Myometrial cell (primary cell): ENCODE data around the gene AEBP1. TPM values are rescaled to one million over a fixed set of nuclear protein-coding genes. Genes with fewer than 3 reads are reported as not detected.

Experiments
- total RNA-seq: library from RNA; depleted of rRNA; stranded (reverse); fragments of >200 nt; gene quantifications from 2 replicates; pipeline ENCODE4 v1.2.3, GENCODE V29; 2015

The AEBP1 gene
- 90.4 and 91.4 TPM in 2 replicates for total RNA-seq

DNA sequence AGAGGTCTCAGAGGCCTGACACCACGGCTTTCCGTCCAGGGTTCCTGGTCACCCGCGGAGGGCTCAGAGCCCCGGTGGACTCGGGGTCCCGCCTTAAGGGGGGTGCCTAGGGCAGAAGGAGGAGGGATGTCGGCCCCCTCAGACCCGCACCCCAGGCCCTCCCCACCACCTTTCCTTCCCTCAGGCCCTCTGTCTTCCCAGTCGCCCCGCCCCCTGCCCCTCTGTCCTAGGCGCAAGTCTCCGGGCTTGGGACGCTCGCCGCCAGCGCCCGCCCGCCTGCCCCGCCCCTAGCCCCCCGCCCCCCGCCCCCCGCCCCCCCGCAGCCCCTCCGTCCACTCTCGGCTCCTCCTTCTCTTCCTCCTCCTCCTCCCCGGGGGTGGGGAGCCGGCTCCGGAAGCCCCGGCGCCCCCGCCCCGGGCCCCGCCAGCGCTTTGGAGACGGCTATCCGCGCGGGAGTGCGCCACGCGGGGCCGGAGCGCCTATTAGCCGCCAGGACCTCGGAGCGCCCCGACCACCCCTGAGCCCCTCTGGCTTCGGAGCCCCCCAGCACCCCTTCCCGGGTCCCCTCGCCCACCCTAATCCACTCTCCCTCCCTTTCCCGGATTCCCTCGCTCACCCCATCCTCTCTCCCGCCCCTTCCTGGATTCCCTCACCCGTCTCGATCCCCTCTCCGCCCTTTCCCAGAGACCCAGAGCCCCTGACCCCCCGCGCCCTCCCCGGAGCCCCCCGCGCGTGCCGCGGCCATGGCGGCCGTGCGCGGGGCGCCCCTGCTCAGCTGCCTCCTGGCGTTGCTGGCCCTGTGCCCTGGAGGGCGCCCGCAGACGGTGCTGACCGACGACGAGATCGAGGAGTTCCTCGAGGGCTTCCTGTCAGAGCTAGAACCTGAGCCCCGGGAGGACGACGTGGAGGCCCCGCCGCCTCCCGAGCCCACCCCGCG is at the start of gene AEBP1:
TSS of gene AEBP1 (plus strand) at position 423 of the 937 bp plus-strand sequence. CDS start at position 744, 321 bp downstream.

DNA sequence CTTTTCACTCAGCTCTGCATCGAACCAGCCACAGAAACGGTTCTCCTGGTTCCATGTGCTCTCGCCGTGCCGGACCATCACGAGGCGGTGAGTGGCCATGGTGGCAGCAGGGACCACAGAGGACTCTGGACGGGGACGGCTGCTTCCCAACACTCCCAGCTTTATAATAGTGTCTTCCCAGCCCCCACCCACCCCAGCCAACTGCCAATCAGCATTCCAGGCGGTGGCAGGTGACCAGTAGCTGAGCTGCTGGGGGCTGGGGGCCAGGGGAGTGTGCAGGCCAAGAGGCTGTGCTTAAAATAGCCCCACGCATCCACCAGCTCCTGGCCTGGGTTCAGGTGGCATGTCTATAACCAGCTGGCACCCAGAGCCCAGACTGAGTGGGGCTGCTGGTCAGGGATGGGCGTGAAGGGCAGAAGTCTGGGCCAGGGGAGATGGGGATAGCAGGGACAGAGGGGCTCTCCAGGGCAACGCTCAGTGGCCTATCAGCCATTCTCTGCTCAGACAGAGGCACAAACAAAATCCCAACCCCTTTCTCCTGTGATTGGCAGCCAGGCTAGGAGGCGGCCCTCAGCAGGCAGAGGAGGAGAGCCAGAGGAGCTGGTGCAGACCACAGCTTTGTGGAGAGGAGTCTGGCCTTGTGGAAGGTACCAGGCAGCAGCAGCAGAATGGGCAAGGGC is 38.6 kb upstream of the AEBP1 start, which contains the start of gene PGAM2:
TSS of gene PGAM2 (minus strand) at position 137 of the 680 bp plus-strand sequence. CDS start at position 99, 38 bp downstream.

DNA sequence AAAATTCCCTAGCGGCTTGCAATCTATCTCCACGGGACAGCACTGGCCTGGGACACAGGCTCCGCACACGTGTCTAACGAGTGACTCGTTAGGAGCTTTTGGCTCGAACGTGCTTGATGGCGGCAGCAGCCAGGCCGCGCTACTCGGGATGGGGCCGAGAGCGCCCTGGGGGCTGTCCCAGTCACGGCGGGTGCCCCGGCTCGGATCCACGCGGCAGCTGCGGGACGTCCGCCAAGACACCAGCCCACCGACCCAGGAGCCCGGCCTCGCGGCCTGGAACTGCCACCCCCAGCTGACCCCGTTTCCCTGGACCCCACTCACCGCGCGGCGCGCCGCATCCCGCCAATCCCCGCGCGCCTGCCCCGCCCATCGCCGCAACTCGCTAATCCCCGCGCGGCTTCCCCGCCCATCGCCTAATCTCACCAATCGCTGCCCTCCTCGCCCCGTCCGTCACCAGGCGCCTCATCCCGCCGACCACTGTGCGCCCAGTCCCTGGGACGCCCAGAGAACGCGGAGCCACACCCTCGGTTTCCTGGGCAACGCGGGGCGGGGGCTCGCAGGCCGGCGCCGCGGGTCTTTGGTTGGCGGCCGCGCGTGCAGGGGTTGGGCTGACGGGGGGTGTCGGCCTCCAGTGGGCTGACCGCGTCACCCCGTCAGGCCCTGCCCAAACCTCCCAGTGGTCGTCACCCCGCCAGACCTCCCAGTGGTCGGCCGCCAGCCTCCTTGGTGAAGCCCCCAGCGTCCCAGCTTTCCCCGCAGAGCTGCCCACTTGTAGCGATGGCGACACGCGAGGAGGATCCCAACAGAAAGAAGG is 19.3 kb downstream of the AEBP1 start, which contains the start of gene POLD2:
TSS of gene POLD2 (minus strand) at position 359 of the 814 bp plus-strand sequence. CDS start 1,495 bp downstream, outside the sequence.

DNA sequence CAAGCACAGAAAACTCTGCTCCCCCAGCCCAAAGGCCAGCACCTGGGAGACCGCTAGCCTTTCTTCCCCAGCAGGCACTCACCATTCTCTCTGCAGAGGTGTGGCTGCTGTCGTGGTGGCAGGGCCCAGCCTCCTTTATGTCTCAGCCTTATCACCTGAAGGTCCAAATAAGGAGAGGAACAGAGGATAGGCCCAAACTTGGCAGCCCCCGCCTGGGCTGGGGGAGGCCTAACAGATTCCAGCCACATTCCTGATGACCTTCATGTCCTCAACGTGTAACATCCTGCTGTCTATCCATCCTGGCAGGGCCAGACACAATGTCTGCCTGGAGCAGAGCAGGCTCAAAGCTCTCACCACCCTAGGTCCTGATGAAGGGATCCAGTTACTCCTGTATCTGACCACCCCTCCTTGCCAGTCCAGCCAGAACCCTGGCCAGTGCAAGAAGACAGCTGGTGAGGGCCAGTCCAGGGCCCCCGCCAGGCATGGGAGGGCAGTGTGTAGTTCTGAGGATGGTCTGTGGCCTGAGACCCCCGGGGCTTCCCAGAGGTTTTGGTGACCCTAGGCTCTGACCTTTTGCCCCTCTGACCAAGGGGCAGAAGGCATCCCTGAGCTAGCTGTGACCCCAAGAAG is 37.2 kb downstream of the AEBP1 start, which contains the start of gene MYL7:
TSS of gene MYL7 (minus strand) at position 112 of the 630 bp plus-strand sequence. CDS start at position 85, 27 bp downstream.

Other genes with a start within 250 kb of the AEBP1 start
- 155 and 184 TPM in 2 replicates for gene MRPS24, start 234.8 kb upstream of the AEBP1 start, total RNA-seq
- gene URGCP, start 197.7 kb upstream of the AEBP1 start, total RNA-seq: 19.3 and 22.7 TPM in 2 replicates
- gene UBE2D4, start 177.9 kb upstream of the AEBP1 start, total RNA-seq: 6.1 and 10.1 TPM in 2 replicates
- not detected in 2 replicates for gene SPDYE1, start 106.4 kb upstream of the AEBP1 start, total RNA-seq
- gene DBNL, start 59.6 kb upstream of the AEBP1 start, total RNA-seq: 171 TPM in 2 replicates
- gene PGAM2, start 38.8 kb upstream of the AEBP1 start, total RNA-seq: not detected in 2 replicates
- gene POLM, start 21.8 kb upstream of the AEBP1 start, total RNA-seq: 14.2 and 24.2 TPM in 2 replicates
- 118 and 130 TPM in 2 replicates for gene POLD2, start 19.2 kb downstream of the AEBP1 start, total RNA-seq
- not detected in 2 replicates for gene MYL7, start 37.0 kb downstream of the AEBP1 start, total RNA-seq
- gene GCK, start 85.1 kb downstream of the AEBP1 start, total RNA-seq: 1.2 and 2.7 TPM in 2 replicates
- gene YKT6, start 96.6 kb downstream of the AEBP1 start, total RNA-seq: 129 and 150 TPM in 2 replicates
- gene CAMK2B, start 221.2 kb downstream of the AEBP1 start, total RNA-seq: not detected in 2 replicates